Cardiac septum (tissue), 1 donor: ENCODE measurements around the gene MTMR3. TPM values are rescaled to one million over a fixed set of nuclear protein-coding genes. Genes with fewer than 3 reads are reported as not detected.
"Not testable (repeated sequence)": the region's sequence is repeated elsewhere in the genome, so short reads cannot be mapped to it uniquely, and the experiment has no call there.

Source experiments
- DNase-seq: peaks from one replicate; pipeline ENCODE4 v3.0.0-alpha.2; 2020; ENCODE audit warnings: low spot score
- intact Hi-C: fragments of 100-400 bp; cut with DNase I; formaldehyde crosslinking; loops from one replicate; pipeline ENCODE4 v1.14.0; 2022
- total RNA-seq: library from RNA; stranded (reverse); fragmentation: NEBNext Ultra II Directional; extraction: Animal tissue kit (Norgen Biotek cat#: 25700); gene quantifications from one replicate; pipeline ENCODE4 v1.2.1, GENCODE V29; 2021
- donor health status: DM: no; HTN: no; CAD: no.

The MTMR3 gene
- total RNA-seq, 1 donor from 2014 or later = 45.9 TPM

DNA sequence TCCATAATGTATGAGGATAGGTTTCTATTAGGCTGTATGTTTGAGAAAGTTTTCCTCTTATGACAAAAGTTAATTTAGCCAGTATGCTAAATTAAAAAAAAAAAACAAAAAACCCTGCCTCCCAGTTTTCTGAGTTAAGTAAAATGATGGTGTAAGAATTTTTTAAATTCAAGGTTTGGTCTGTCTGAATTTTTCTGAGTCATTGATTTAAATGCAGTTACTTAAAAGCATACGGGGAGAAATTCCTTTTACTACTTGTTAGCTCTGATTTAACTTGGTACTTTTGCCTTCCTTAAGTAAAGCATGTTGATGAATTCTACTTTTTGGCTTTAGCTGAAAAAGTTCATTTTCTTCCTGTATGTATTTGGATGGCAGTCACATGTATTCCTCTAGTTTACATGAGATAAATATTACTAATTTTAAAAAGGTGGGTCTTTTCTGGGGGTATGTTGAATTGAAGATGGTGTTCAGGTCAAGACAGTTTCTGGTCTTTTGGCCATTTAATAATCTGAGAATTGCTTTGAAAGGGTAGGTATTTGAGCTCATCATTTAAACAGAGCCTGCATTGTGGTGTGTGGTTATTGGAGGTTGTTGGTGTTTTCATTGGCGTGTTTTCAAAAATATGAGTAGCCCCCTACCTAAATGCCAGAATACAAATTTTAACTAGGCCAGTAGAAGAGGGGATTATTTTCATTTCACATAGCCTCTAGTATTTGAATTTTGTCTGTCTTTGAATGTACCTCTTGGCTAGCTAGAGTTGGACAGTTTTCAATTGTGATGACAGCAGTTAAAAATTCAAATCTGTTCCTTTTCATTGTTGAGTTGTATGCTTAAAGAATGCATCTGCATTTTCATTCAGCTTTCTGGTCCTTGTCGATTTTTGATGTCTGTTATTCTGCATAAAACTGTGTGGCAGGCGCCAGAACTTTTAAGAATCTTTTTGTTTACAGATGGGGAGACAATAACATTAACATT, 64.7 kb downstream of the MTMR3 start:
- intact Hi-C loops = no loop called here
- DNase-seq = no peak

DNA sequence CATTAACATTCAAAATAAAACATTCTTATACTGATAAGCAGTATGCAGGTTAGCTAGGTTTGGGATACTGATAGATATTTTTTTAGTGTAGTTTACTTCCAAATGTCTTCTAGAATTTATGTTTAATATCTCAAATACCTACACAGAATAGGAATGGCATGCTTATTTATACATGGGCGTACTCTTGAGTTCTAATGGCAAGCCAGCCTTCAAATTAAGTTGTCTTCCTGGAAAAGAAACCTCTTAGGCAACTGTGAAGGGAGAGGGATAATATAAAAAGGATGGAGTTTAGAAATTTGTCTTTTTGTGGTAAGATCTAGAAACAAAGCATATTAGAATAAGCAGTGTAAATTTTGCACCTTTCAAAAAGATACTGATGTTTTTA, 65.4 kb downstream of the MTMR3 start:
- DNase-seq = no peak
- intact Hi-C loops = no loop called here

DNA sequence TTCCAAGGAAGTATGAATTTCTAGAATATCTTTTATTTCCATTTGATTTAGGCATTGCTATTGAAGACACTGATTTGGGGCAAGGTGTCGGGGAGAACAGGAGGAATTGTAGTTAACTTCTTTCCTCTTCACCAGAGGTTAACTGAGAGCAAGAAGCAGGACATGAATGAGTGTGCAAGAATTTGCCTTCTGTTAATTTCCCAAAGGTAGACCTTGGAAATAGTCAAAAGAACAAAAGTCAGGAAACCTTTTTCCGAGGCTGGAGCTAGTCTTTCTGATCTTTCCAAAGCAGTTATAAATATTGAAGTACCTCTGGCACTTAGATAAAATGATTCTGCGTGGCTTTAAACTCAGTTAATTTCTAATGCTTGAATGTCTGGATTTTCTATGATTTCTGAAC, 66.9 kb downstream of the MTMR3 start:
- intact Hi-C loops = no loop called here
- no peak for DNase-seq

DNA sequence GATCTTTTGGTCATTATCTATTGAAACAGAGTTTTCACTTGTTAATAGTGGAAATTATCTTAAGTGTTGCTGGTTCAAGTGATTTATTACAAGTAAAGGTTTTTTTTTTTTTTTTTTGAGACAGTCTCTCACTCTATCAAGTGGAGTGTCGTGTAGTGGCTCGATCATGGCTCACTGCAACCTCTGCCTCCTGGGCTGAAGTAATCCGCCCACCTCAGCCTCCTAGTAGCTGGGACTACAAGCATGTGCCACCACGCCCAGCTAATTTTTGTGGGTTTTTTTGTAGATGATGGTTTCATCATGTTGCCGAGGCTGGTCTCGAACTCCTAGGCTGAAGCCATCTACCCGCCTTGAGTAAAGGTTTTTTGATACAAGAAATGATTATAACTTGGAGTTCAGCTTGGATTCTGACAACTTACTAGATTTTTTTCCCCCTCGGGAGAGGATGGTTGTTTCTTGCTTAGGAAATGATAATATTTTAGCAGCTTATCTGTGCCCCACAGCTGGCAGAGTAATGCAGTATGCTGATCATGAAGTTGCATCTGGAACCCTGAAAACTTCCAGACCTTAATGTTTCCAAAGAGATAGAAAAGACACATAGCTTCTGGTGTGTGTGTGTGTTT, 68.9 kb downstream of the MTMR3 start:
- intact Hi-C loops = no loop called here
- DNase-seq = no peak

DNA sequence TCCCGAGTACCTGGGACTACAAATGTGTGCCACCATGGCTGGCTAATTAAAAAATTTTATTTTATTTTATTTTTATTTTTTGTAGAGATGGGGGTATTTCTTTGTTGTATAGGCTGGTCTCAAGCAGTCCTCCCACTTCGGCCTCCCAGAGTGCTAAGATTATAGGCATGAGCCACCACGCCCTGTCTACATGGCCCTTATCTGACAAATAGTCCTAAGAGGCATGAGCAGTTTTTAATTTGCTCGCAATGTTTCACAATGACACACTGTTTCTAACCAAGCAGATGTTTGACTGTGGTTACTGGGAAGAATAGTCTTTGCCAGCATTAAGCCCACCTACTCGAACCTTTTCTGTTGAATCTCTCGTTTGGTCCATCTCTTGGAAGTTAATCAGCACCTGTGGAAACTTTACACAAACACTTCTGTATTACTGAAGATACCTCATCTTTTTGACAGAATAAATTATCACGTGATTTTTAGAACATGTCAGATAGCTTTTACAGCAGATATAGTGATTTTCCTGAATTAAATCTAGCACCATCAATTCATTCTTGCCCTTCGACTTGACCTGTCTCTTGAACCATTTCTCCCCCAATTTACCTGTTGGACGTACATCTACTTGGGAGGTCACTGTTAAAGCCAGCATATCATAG, 71.4 kb downstream of the MTMR3 start:
- intact Hi-C loops = no loop called here
- no peak for DNase-seq

DNA sequence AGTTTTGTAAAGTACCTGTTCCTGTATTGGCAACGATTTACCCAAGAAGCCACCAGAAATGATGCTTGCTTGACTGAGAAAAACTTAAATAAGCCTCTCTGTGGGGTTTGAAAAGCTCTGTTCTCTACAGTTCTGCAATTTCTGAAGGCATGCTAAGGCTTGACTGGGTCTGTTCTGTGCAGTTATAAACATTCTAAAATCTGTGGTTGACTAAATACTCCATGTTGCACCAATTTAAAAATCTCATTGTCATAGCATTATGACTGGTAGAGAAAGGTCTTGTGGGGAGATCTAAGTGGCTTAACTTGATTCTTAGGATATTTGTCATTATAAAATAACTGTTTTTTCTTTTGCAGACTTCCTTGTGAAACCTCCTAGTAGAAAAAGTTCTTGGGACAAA, 73.7 kb downstream of the MTMR3 start:
- intact Hi-C loops = no loop called here
- no peak for DNase-seq

DNA sequence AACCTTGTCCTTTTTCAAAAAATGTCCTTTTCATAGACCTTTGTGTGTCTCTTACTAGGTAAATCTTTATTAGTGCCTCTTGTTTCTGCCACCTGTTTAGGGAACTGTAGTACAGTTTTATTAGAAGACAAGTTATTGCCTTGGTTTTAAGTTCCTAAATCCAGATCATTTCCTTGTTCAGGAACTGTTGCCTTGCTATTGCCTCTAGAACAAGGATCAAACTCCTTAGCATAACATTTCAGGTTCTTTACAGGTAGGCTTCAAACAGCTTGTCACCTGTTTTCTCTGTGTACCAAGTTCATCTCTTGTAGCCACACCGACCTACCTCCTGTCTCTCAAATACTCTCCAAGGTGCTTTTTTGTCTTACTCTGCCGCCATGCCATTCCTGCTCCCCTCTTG, 75.2 kb downstream of the MTMR3 start:
- intact Hi-C loops = no loop called here
- no peak for DNase-seq

DNA sequence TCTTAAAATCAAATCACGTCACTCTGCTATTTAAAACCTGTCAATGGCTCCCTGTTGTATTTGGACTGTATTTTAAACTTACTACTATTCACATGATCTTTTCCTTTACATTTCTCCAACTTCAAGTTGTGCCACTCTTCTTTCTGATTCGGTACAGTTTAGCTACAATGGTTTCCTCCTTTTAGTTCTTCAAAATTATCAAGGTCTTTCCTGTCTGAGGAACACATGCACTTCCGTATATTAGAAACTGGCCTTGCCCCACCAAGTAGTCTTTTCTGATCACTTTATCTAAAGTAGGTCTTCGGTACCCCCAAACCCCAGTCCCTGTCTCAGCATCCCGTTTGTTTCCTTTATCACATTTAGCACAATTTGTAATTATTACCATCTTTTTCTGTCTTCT, 81.8 kb downstream of the MTMR3 start:
- no peak for DNase-seq
- intact Hi-C loops = no loop called here

DNA sequence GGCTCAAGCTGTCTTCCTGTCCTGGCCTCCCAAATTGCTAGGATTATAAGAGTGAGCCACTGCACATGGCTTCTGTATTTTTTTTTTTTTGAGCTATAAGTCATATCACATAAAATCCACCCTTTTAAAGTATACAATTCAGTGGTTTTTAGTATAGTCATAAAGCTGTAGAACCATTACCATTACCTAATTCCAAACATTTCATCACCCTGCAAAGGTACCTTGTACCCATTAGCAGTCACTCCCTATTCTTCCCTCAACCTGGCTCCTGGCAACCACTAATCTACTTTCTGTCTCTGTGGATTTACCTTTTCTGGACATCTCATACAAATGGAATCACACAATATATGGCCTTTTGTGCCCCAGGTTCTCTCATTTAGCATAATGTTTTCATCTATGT, 84.5 kb downstream of the MTMR3 start:
- intact Hi-C loops = no loop called here

DNA sequence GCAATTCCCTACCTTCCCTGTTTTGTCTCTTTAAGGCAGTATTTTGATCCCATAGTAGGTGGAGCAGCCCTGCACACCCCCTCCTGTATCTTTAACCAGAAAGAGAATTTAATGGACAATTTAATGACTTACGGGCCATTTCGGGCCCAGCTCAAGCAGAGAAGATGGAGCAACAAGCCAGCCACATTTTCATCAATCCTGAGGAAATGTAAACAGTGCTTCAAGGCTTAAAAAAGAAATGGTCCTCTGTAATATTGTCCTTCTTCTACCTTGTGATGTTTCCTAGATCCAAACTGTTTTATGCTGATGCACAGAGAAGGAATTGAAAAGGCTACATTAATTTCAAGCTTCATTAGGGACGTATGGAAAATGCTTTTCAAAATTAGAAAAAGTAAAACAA, 88.6 kb downstream of the MTMR3 start:
- DNase-seq = no peak
- intact Hi-C loops = no loop called here

More for the DNA sequence above, 84.5 kb downstream of the MTMR3 start:
- DNase-seq = no peak

DNA sequence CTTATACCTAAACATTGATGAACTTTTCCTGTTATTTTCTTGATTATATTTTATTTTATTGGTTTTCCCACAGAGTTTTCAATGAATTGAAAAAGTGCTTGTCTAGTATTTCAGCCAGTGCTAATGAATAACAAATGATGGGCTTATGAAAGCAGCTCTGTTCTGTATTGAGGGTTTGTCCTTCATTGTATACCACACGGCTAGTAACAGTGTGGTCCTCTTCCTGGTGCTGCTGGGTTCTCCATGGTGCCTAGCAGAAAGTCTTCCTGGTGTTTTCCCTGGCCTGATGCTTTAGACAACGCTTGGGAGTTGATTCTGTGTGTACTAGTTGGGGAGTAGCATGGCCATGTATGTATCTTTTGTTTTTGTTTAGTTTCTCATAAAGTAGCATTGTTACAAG, 89.1 kb downstream of the MTMR3 start:
- DNase-seq = no peak
- intact Hi-C loops = no loop called here

DNA sequence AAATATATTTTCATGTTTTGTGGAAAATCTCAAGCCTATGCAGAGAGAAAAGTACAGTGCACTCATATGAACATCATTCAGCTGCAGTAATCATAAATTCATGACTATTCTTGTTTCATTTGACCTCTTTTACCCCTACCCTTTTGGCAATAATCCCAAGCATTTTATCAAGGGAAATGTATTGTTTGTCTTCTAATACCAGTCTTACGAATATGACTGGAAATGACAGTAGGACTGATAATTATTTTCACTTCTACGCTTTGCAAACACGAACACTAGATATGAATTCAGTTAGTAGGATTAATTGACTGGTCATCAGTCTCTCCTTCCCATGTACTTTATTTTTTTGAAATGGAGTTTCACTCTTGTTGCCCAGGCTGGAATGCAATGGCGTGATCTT, 90.3 kb downstream of the MTMR3 start:
- no peak for DNase-seq
- intact Hi-C loops = no loop called here

DNA sequence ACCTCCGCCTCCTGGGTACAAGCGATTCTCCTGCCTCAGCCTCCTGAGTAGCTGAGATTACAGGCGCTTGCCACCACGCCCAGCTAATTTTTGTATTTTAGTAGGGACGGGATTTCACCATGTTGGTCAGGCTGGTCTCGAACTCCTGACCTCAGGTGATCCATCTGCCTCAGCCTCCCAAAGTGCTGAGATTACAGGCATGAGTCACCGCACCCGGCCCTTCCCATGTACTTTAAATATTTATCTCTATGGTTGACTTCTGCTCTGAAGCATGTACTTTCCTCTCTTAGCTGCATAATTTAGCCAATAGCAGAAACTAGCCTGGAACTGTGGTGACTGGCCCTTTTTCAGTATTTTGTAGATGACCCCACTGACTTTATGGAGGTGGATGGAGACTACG, 90.7 kb downstream of the MTMR3 start:
- intact Hi-C loops, DNase-seq: not testable (repeated sequence)

DNA sequence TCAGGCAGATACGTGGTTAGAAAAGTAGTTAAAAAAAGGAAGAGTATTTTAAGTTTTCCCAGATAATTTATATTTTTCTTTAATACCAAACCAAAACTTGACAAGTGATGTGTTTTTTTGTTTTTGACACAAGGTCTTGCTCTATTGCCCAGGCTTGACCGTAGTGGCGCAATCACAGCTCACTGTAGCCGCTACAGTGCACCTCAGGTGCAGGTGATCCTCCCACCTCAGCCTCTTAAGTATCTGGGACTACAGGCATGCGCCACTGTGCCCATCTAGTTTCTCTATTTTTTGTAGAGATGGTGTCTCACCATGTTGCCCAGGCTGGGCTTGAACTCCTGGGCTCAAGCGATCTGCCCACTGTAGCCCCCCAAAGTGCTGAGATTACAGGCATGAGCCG, 92.5 kb downstream of the MTMR3 start:
- intact Hi-C loops = no loop called here
- DNase-seq = no peak

DNA sequence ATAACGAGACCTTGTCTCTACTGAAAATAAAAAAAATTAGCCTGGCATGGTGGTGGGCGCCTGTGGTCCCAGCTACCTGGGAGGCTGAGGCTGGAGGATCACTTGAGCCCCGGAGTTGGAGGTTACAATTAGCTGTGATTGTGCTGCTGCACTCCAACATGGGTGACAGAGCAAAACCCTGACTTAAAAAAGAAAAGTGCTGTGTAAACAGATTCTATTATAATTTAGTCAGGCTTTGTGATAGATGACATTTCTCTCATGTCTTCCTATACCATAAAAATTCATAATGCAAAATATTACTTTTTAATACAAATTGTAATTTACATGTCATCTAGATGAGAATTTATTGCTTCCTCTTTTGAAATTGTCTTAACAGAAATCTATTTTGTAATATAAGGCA, 94.1 kb downstream of the MTMR3 start:
- intact Hi-C loops = no loop called here
- no peak for DNase-seq

DNA sequence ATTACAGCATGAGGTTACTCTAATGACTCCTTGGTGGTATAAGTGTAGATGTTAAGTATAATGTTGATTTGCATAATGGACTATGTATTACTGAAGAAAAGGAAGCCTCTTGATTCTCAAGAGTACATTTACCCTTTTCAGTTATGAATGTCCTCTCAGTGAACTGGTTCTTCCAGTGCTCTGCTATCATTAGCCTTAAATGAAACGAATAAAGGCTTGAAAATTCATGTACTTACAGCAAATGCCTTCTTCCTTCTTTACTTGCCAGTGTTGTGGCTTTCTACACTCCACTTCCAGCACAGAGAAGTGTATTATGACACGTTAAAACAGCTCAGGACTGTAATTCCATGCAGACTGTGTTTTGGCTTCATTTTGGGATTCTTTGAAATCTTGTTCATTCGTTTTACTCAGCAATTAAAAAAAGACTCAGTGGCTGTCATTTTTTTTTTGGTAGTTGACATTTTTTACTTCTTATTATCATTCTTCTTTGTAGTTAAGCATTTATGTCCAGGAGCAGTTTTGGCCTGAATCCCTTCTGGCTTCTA, 96.9 kb downstream of the MTMR3 start:
- intact Hi-C loops = no loop called here
- no peak for DNase-seq

DNA sequence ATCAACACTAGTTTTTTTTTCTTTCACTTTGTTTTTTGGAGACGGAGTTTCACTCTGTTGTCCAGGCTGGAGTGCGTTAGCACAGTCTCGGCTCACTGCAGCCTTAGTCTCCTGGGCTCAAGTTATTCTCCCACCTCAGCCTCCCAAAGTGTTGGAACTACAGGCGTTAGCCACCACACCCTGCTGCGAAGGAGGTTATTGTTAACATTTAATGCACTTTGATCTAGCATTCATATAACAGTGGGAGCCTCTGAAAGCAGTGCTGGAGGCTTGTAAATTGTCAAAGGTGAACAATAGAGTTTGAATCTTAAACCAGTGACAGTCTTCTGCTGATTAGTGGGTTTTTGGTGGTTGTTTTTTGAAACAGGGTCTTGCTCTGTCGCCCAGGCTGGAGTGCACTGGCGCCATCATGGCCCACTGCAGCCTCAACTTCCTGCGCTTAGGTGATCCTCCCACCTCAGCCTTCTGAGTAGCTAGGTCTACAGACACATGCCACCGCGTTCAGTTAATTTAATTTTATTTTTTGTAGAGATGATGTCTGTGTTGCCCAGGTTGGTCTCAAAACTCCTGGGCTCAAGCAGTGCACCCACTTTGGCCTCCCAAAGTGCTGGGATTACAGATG, 100.4 kb downstream of the MTMR3 start:
- intact Hi-C loops = no loop called here

DNA sequence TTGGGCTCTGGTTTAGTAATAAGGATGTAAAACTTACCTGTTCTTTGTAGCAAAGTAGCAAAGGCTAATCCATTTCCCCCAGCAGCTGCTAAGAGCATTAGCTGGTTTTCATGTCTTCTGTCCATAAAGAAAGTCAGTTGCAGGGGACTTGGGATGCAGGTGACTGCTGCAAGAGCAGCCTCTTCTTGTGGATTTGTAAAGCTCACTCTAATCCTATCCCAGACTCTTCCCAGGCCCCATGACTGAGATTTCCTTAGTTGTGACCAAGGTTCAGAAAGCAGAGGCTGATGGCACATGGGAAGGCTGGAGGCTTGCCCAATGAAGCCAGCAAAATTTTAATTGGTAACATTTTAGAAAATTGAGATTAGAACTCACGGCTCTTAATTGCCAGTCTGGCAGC, 102.9 kb downstream of the MTMR3 start:
- intact Hi-C loops = no loop called here
- DNase-seq = no peak

More for the DNA sequence above, 100.4 kb downstream of the MTMR3 start:
- DNase-seq = no peak

DNA sequence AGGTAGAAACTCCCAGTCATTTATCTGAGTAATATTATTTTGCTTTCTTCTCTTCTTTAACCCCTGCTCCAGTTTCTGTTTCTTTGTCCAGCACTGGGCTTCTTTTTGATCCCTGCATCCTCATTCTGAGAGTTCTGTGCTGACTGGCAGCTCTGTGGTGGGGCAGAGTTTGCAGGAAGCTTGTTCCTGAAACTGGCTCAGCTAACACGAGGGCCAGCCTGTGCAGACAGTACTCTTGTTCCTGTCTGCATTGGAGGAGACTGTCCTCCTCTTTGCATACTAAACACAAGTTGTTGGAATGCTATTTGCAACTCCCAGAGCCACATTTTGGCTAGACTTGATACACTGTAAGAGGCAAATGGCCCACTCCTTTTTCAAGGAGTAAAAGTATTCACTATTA, 104.2 kb downstream of the MTMR3 start:
- DNase-seq = no peak
- intact Hi-C loops = no loop called here

DNA sequence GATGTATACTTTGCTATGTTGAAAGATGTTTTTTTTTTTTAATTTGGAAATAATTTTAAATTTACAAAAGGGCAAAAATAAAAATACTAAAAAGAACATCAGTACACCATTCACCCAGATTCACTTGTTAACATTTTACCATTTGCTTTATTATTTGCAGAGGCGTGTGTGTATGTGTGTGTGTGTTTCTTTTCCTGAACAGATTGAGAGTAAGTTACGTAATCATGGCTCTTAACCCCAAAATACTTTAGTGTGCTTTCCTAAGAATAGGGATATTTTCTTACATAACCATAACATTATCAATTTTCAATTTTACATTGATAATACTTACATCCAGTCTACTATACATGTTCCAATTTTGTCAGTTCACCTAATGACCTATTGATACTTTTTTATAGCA, 105.7 kb downstream of the MTMR3 start:
- no peak for DNase-seq
- intact Hi-C loops = no loop called here
